SK-N-SH (cell line): ENCODE results near the gene FOS. TPM values are rescaled to one million over a fixed set of nuclear protein-coding genes. Genes with fewer than 3 reads are reported as not detected.

Experiments used
- CTCF ChIA-PET: fragments of 300-600, 350-600 bp; formaldehyde crosslinking; extraction: SDS; loops from one replicate; lab custom pipeline; 2021; lab: Yijun Ruan, JAX
- POLR2A ChIA-PET: fragments of 350-600 bp; sonication (Branson Sonifier 250); formaldehyde crosslinking; extraction: SDS; loops from one replicate; lab custom pipeline; 2020; ENCODE audit warnings: antibody characterized with exemption, inconsistent platforms; lab: Yijun Ruan, JAX
- DNase-seq: peaks from one replicate; pipeline ENCODE4 v3.0.0; 2012
- H2AFZ ChIP-seq: fragments of 200-600 bp; sonication (generic); 2 replicates; pipeline ENCODE4 v1.8.1; 2016; ENCODE audit warnings: antibody characterized with exemption, mild to moderate bottlenecking, low read depth
- H3F3A ChIP-seq: fragments of 200-600 bp; sonication (generic); replicated peaks from 2 replicates; pipeline ENCODE3; 2016; ENCODE audit warnings: antibody characterized with exemption, mild to moderate bottlenecking; ENCODE audit not compliant: insufficient read depth
- H3K27ac ChIP-seq, 2 experiments: fragments of 200-500 bp in 1 of 2; fragments of 200-600 bp in 1 of 2; sonication (Bioruptor generic) in 1 of 2; sonication (generic), shearing (Covaris generic) in 1 of 2; 2 replicates each; pipeline versions ENCODE4 v1.5.1 to v1.6.1; 2014 to 2016; ENCODE audit warnings: low read depth in 2 of 2, inconsistent platforms in 1 of 2, low read length in 1 of 2, mild to moderate bottlenecking in 1 of 2, mixed read lengths in 1 of 2
- H3K27me3 ChIP-seq: fragments of 200-600 bp; sonication (generic), shearing (Covaris generic); 2 replicates; pipeline ENCODE4 v1.6.1; 2016; ENCODE audit warnings: mixed run types; ENCODE audit not compliant: insufficient read depth
- H3K36me3 ChIP-seq, 2 experiments: fragments of 200-500 bp in 1 of 2; fragments of 200-600 bp in 1 of 2; sonication (Bioruptor generic) in 1 of 2; sonication (generic) in 1 of 2; replicated peaks in 1 of 2; 2 replicates each; pipeline versions ENCODE3 to v1.5.1; 2014 to 2016; ENCODE audit warnings: low read length in 1 of 2, mild to moderate bottlenecking in 1 of 2; ENCODE audit not compliant: insufficient read depth in 2 of 2, control insufficient read depth in 1 of 2
- H3K4me1 ChIP-seq, 2 experiments: fragments of 200-500 bp in 1 of 2; fragments of 200-600 bp in 1 of 2; sonication (Bioruptor generic) in 1 of 2; sonication (generic), shearing (Covaris generic) in 1 of 2; 2 replicates each; pipeline versions ENCODE4 v1.5.1 to v1.6.1; 2014 to 2016; ENCODE audit warnings: low read depth in 1 of 2, low read length in 1 of 2, mixed run types in 1 of 2; ENCODE audit not compliant: insufficient read depth in 2 of 2, control insufficient read depth in 1 of 2
- H3K4me2 ChIP-seq: fragments of 200-600 bp; sonication (generic), shearing (Covaris generic); 2 replicates; pipeline ENCODE4 v1.6.1; 2017; ENCODE audit warnings: mixed run types
- H3K4me3 ChIP-seq, 2 experiments: fragments of 200-500 bp in 1 of 2; fragments of 200-600 bp in 1 of 2; sonication (Bioruptor generic) in 1 of 2; sonication (generic), shearing (Covaris generic) in 1 of 2; 2 replicates each; pipeline versions ENCODE4 v1.5.1 to v1.8.1; 2014 to 2016; ENCODE audit warnings: low read depth in 2 of 2, inconsistent platforms in 1 of 2, low read length in 1 of 2, mild to moderate bottlenecking in 1 of 2, mixed read lengths in 1 of 2, moderate library complexity in 1 of 2
- H3K79me2 ChIP-seq: fragments of 200-600 bp; sonication (generic); 2 replicates; pipeline ENCODE4 v1.8.1; 2017; ENCODE audit warnings: mild to moderate bottlenecking; ENCODE audit not compliant: insufficient read depth
- H3K9ac ChIP-seq: fragments of 200-600 bp; sonication (generic); 2 replicates; pipeline ENCODE4 v1.6.1; 2017; ENCODE audit warnings: mixed run types
- H3K9me2 ChIP-seq: fragments of 200-600 bp; sonication (generic); 2 replicates; pipeline ENCODE4 v1.6.1; 2017; ENCODE audit warnings: mixed run types
- H3K9me3 ChIP-seq: fragments of 200-600 bp; sonication (generic); 2 replicates; pipeline ENCODE4 v1.6.1; 2017; ENCODE audit warnings: mixed run types, mild to moderate bottlenecking, moderate library complexity
- H4K20me1 ChIP-seq: fragments of 200-600 bp; sonication (generic); 2 replicates; pipeline ENCODE4 v1.6.1; 2017; ENCODE audit warnings: mild to moderate bottlenecking, mixed run types; ENCODE audit not compliant: insufficient read depth
- CHD2 ChIP-seq: fragments of 150-350 bp; IDR thresholded peaks from 2 replicates; pipeline ENCODE4 v1.6.1; 2018; ENCODE audit warnings: low read length; ENCODE audit not compliant: partially characterized antibody
- EP300 ChIP-seq, 2 experiments: IDR thresholded peaks; 2 replicates each; pipeline versions ENCODE4 v1.4.0 to v1.6.1; 2012; ENCODE audit warnings: borderline replicate concordance in 1 of 2, low read depth in 1 of 2, low read length in 1 of 2
- EZH2phosphoT487 ChIP-seq: fragments of 200-600 bp; sonication (generic); IDR thresholded peaks from 2 replicates; pipeline ENCODE4 v1.6.1; 2017; ENCODE audit warnings: low read depth, mixed run types, mild to moderate bottlenecking, antibody characterized with exemption, moderate library complexity, borderline replicate concordance
- FOXJ3 ChIP-seq: sonication (generic); formaldehyde crosslinking; IDR thresholded peaks from 2 replicates; pipeline ENCODE4 v1.5.1; 2020; ENCODE audit warnings: mild to moderate bottlenecking, missing genetic modification reagents
- GATA2 ChIP-seq: sonication (generic); formaldehyde crosslinking; IDR thresholded peaks from 2 replicates; pipeline ENCODE4 v1.5.0; 2020; ENCODE audit warnings: mild to moderate bottlenecking, missing genetic modification reagents
- MEF2A ChIP-seq: IDR thresholded peaks from 2 replicates; pipeline ENCODE4 v1.4.0; 2012; ENCODE audit warnings: low read depth, borderline replicate concordance
- MXI1 ChIP-seq: IDR thresholded peaks from 2 replicates; pipeline ENCODE4 v1.6.1; 2012; ENCODE audit warnings: mild to moderate bottlenecking, low read depth, low read length, improper control_type of control experiment
- POLR2AphosphoS5 ChIP-seq: IDR thresholded peaks from 2 replicates; pipeline ENCODE4 v1.6.1; 2012; ENCODE audit warnings: low read depth, low read length
- SIN3A ChIP-seq: IDR thresholded peaks from 2 replicates; pipeline ENCODE4 v1.6.1; 2012; ENCODE audit warnings: low read depth, mild to moderate bottlenecking, low read length, moderate library complexity, borderline replicate concordance
- SMC3 ChIP-seq: IDR thresholded peaks from 2 replicates; pipeline ENCODE4 v1.6.1; 2012; ENCODE audit warnings: low read depth, low read length, improper control_type of control experiment
- WGBS: methylation state at CpG from one replicate; pipeline ENCODE4 v1.1.6; 2017; ENCODE audit warnings: low lambda C conversion rate; 5-methylcytosine and 5-hydroxymethylcytosine counted together
- polyA plus RNA-seq, 3 experiments: library from polyadenylated mRNA; depleted of rRNA; stranded (reverse); fragments of >200 nt; gene quantifications; 2 replicates each; pipeline ENCODE4 v1.2.3, GENCODE V29; 2012
- TF ChIP-seq, protein P1 (sequence below): IDR thresholded peaks from 2 replicates; pipeline ENCODE4; 2012
- TF ChIP-seq, protein P2 (sequence below): fragments of 150-350 bp; IDR thresholded peaks from 2 replicates; pipeline ENCODE4 v1.6.1; 2016; ENCODE audit warnings: mild to moderate bottlenecking, low read depth, low read length
- TF ChIP-seq, protein P3 (sequence below): IDR thresholded peaks from 2 replicates; pipeline ENCODE4 v1.4.0; 2012; ENCODE audit warnings: low read depth, borderline replicate concordance
- TF ChIP-seq, protein P4 (sequence below): IDR thresholded peaks from 2 replicates; pipeline ENCODE4 v1.4.0; 2012; ENCODE audit warnings: low read depth

The FOS gene
- polyA plus RNA-seq, 1 of the 3 experiments (the other 2 are of a cell fraction) = 309 TPM

DNA sequence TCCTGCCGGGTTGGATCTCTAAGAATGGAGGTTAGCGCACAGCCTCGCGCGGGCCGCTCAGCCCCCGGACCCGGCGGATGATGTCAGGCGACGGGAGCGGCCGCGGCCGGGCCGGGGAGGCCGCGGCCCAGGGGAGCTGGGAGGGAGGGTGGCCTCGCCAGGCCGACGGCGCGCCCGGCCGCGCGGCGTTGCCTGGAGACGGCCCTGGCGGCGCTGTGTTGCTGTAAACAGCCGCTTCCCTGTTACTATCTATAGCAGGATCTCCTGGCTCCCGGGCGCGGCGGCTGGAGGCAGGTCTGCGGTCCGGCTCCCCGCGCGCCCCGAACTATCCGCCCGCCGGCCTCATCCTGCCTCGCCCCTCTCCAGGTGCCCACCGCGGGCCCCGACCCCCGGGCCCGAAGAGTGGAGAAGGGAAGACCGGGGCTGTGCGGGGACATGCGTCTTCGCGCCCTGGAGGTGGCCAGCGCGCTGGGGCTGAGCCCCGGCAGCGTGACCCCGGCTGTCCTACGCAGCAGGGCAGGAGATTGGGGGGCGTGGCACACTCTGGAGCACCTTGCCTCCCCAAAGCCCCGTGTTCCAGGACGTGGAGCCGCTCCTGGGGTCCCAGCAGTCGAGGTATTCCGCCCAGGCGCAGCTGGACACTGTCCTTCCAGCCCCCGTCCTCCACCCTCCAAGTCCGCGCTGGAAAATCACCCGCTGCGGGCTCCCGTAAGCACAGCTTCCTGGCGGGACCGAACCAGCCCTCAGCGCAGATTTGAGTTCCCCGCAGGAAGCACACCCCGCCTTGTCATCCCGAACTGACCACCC lies 1.4 kb upstream of the FOS start:
- Histone ChIP-seq H3F3A (peaks cover 12% of the 10 kb centered on the region), H3K9me2 (no peaks in the 10 kb centered on the region), H3K27ac (peak overlapping the region; percentile 91 to 96), H3K4me1 (peaks cover 4 to 17% of the 10 kb centered on the region in 2 experiments; a peak in 3 of 4 replicates), H4K20me1 (peaks cover 28% of the 10 kb centered on the region), H3K9me3 (no peaks in the 10 kb centered on the region), H3K9ac (peak overlapping the region; percentile 97), H3K27me3 (no peaks in the 10 kb centered on the region)
- ChIA-PET CTCF (interaction anchor here (0.7 to 1.5 kb wide), 9 partner anchors 10 to 117 kb away, joined by 3 to 7 read pairs (median 3); no protein-coding TSS in a partner anchor), POLR2A (interaction anchor here (0.6 to 2.0 kb wide), 7 partner anchors 9 to 699 kb away, joined by 3 to 16 read pairs (median 4); no protein-coding TSS in a partner anchor)
- WGBS = 0% methylated on average over 17 of the region's 81 CpGs
- DNase-seq = peak; percentile 92
- 0 out of 2 replicates have a peak, but pooled peaks have one; percentile 13 for TF ChIP-seq SMC3
- TF ChIP-seq, protein P1, sequence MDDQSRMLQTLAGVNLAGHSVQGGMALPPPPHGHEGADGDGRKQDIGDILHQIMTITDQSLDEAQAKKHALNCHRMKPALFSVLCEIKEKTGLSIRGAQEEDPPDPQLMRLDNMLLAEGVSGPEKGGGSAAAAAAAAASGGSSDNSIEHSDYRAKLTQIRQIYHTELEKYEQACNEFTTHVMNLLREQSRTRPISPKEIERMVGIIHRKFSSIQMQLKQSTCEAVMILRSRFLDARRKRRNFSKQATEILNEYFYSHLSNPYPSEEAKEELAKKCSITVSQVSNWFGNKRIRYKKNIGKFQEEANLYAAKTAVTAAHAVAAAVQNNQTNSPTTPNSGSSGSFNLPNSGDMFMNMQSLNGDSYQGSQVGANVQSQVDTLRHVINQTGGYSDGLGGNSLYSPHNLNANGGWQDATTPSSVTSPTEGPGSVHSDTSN = 0 out of 2 replicates have a peak, but pooled peaks have one; percentile 16
- peak; percentile 85 for TF ChIP-seq GATA2 (CRISPR knock-in tag)
- peak; percentile 21; the same call in 1 of the 2 replicates for TF ChIP-seq POLR2AphosphoS5
- TF ChIP-seq, protein P2, sequence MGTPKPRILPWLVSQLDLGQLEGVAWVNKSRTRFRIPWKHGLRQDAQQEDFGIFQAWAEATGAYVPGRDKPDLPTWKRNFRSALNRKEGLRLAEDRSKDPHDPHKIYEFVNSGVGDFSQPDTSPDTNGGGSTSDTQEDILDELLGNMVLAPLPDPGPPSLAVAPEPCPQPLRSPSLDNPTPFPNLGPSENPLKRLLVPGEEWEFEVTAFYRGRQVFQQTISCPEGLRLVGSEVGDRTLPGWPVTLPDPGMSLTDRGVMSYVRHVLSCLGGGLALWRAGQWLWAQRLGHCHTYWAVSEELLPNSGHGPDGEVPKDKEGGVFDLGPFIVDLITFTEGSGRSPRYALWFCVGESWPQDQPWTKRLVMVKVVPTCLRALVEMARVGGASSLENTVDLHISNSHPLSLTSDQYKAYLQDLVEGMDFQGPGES = no peak
- TF ChIP-seq, protein P3, sequence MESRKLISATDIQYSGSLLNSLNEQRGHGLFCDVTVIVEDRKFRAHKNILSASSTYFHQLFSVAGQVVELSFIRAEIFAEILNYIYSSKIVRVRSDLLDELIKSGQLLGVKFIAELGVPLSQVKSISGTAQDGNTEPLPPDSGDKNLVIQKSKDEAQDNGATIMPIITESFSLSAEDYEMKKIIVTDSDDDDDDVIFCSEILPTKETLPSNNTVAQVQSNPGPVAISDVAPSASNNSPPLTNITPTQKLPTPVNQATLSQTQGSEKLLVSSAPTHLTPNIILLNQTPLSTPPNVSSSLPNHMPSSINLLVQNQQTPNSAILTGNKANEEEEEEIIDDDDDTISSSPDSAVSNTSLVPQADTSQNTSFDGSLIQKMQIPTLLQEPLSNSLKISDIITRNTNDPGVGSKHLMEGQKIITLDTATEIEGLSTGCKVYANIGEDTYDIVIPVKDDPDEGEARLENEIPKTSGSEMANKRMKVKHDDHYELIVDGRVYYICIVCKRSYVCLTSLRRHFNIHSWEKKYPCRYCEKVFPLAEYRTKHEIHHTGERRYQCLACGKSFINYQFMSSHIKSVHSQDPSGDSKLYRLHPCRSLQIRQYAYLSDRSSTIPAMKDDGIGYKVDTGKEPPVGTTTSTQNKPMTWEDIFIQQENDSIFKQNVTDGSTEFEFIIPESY = no peak
- TF ChIP-seq MXI1 = peak; percentile 78
- peak; percentile 69; the same call in 1 of the 2 replicates for TF ChIP-seq FOXJ3 (CRISPR knock-in tag)
- TF ChIP-seq, protein P4, sequence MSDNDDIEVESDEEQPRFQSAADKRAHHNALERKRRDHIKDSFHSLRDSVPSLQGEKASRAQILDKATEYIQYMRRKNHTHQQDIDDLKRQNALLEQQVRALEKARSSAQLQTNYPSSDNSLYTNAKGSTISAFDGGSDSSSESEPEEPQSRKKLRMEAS = no peak; the same call in 1 of the 2 replicates
- TF ChIP-seq EZH2phosphoT487 = no peak
- peak; percentile 83; the same call in 1 of the 2 replicates for TF ChIP-seq SIN3A
- peak; percentile 61; the same call in 1 of the 2 replicates for TF ChIP-seq MEF2A
- peak; percentile 14 to 26; a peak in 2 of 4 replicates for TF ChIP-seq EP300 (IDR thresholded peaks at IDR 0.05; ENCODE audit: borderline replicate concordance in 1 of 2, low read depth in 1 of 2, low read length in 1 of 2)
- TF ChIP-seq CHD2 = no peak
- TF ChIP-seq, all 33 proteins: peak for 9
- no peaks in the 10 kb centered on the region for H3K79me2 ChIP-seq
- peaks cover 0 to 18% of the 10 kb centered on the region in 2 experiments for H3K36me3 ChIP-seq
- H2AFZ ChIP-seq = peak overlapping the region; percentile 80; the same call in 1 of the 2 replicates
- H3K4me3 ChIP-seq = peak overlapping the region; percentile 75 to 79
- peak overlapping the region; percentile 97 for H3K4me2 ChIP-seq
